Measurements from ENCODE around the gene KCNS1. TPM values are rescaled to one million over a fixed set of nuclear protein-coding genes. Genes with fewer than 3 reads are reported as not detected.

KCNS1 gene
- total RNA-seq, 1 experiment from 2014 or later, result not detected

- no peak for DNase-seq (ENCODE audit: low spot score)
Observed at GRCh38 chr20:45110301-45110700, 9.4 kb upstream of the KCNS1 start.

DNA sequence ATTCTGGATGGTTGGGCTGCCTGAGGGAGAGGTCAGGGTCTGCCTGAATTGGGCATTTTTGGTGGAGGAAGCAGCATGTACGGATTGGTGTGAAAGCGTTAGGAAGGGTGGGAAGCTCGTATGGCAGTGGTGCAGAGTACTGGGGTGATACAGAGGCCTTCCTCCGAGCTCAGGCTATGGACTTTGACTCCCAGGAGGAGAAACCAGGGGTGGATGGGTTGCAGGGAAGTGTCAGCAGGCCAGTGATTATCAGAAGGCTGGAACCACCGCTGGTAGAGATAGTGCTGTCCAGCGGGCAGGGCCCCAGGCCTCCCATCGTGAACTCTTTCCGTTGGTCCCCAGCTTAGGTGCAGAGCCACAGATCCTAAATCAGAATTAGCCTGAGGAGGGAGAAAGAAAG is 8.7 kb upstream of the KCNS1 start:
- no peak for DNase-seq (ENCODE audit: low spot score)

GRCh38 chr20:45105317-45105716 is 4.4 kb upstream of the KCNS1 start:
- DNase-seq (ENCODE audit: low spot score), result no peak

- peak; percentile 87 for DNase-seq (ENCODE audit: low spot score)
Observed at GRCh38 chr20:45104786-45105185, 3.9 kb upstream of the KCNS1 start.

DNA sequence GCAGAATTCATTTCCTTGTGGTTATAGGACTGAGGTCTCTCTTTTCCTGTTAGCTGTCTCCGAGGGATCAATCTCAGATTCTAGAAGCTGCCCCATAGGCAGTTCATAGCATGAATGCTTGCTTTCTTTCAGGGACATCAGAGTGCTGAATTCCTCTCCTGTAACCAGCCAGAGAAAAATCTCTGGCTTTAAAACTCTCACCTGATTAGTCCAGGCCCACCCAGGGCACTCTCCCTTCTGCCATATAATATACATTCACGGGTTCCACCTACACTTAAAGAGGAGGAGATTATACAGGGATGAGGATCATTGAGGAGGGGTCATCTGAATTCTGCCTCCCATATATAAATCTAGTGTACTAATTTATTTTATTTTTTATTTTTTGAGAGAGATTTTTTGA is 2.1 kb upstream of the KCNS1 start:
- no peak for DNase-seq (ENCODE audit: low spot score)

GRCh38 chr20:45101333-45101850 is 465 bp upstream of the KCNS1 start:
- DNase-seq (ENCODE audit: low spot score), result no peak

DNA sequence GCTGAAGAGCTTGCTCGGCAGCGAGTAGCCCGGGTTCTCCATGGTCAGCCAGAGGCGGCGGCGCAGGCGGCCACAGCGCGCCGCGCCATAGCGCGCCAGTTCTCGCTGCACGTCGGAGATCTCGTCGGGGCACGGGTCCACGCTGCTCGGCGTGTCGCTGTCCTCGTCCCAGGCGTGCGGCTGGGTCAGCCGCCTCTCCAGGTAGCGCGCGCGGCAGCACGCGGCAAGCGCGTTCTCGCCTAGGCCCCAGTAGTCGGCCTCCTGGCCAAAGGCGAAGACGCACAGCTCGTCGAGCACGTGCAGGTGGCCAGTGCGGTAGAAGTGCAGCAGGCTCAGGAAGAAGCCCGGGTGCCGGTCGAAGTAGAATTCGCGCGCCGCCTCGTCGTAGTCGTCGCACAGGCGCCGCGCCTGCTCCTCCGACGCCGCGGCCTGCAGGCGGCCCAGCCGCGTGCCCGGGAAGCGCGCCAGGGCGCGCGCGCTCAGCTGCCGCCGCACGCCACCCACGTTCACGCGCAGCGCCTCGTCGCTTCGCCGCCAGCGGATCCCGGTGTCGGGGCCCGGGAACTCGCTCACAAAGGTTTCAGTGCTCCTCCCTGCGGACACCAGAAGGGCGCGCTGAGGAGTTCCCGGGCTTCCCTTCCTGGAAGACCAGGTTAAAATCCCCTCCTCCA is 2.7 kb downstream of the KCNS1 start:
- no peak for DNase-seq (ENCODE audit: low spot score)

- DNase-seq (ENCODE audit: low spot score), result no peak
Observed at GRCh38 chr20:45097485-45098102, 3.3 kb downstream of the KCNS1 start.

- no peak for DNase-seq (ENCODE audit: low spot score)
Observed at GRCh38 chr20:45096781-45097180, 4.1 kb downstream of the KCNS1 start.

DNA sequence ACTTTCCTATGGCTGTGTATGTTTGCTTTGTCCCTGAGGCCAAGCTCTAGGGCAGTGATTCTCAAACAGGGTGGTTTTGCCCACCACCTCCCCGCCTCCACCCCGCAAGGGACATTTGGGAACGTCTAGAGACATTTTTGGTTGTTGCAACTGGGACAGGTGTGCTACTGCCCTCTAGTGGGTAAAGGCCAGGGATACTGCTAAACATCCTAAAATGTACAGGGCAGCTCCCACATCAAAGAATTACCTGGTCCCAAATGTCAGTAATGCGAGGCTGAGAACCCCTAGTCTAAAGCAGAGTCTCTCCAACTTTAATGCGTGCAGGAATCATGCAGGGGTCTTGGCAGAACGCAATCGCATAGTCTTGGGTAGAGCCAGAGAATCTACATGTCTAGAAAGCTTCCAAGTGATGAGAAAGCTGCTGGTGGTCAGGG is 5.1 kb downstream of the KCNS1 start:
- DNase-seq (ENCODE audit: low spot score), result peak; percentile 49

GRCh38 chr20:45094864-45095574 is 5.9 kb downstream of the KCNS1 start:
- DNase-seq (ENCODE audit: low spot score), result no peak

DNA sequence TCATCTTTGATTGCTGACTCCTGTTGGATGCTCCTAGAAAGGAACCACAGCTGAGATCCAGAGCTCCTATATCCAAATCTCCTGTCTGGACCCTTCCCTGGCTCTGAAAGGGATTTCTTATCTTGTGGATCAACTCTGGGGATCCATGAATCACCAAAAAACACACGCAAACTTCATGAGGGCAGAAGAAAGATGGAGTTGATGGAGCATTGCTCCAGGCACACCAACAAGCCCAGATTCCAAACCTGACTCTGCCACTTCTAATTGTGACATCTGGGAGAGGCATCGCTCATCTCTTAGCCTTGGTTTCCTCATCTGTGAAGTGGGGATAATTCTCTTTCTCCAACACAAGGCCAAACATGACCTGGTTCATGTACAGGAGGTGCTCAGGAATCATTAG is 6.7 kb downstream of the KCNS1 start:
- no peak for DNase-seq (ENCODE audit: low spot score)

DNA sequence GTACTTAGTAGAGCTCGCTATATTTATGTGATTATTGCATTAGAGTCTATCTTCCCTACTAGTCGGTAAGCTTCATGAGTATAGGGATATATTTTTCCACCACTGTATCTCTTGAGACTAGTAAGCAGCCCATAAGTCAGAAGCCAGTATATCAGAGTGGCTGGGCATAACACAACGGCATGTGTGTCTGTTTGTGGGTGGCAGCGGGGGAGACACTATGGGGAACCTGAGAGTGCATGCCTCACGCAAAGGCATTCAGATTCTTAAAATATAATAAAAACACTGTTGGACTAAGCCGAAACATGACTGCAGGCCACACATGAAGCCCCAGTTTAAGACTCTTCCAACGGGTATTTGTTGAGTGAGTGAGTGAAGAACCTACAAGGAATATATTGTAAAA is 8.0 kb downstream of the KCNS1 start:
- DNase-seq (ENCODE audit: low spot score), result no peak

GRCh38 chr20:45091366-45091765 is 9.6 kb downstream of the KCNS1 start:
- DNase-seq (ENCODE audit: low spot score), result no peak

DNA sequence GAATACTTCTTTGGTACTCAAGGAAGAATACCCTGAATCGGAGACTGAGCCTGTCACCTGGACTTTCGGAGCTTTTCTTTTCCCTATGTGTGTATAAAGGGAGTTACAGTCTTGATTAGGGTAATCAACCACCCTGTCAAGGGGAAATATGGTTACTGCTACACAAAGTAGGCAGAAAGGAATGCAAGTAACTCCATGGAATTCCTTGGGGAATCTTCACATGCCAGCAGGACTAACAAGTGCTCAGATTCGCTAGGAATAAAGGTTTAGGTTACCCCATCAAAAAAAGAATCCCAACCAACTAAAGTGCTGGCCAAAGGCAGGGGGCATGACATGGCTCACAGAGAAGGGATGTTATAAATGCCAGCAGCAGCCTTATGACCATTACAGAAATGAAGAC is 10.4 kb downstream of the KCNS1 start:
- DNase-seq (ENCODE audit: low spot score), result no peak

- peak; percentile 28 for DNase-seq (ENCODE audit: low spot score)
Observed at GRCh38 chr20:45088247-45088646, 12.7 kb downstream of the KCNS1 start.

- no peak for DNase-seq (ENCODE audit: low spot score)
Observed at GRCh38 chr20:45087814-45088213, 13.1 kb downstream of the KCNS1 start.

DNA sequence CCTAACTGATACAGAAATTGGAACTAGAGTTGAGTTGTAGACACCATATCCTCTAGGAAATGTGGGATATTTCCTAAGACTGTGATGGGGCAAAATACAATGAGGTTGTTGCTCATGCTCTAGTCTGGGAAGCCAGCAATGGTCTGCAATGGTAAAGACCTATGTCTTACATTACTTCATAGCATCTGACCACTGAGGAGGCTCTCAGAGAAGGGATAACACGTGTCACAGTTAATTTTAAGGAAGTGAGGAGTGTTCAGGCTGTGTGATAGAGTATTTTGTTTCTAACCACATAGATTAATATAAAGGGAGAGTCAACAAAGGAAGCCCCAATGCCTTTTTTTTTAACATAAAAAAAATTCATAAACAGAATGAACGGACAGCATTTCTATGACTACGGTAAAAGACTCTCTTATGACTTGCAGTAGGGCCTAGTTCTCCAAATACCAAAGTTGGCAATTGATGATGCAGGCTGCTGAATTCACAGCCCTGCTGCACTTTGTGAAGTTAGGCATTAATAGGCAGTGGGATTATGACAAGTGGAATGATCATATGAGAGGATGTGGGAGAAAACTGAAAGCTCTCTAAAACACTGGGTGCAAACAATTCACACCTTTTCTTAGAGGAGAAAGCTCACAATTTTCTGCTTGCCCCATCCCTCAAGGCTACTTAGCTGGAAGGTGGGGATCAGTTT is 13.7 kb downstream of the KCNS1 start:
- no peak for DNase-seq (ENCODE audit: low spot score)

GRCh38 chr20:45085867-45086266 is 15.1 kb downstream of the KCNS1 start:
- no peak for DNase-seq (ENCODE audit: low spot score)

DNA sequence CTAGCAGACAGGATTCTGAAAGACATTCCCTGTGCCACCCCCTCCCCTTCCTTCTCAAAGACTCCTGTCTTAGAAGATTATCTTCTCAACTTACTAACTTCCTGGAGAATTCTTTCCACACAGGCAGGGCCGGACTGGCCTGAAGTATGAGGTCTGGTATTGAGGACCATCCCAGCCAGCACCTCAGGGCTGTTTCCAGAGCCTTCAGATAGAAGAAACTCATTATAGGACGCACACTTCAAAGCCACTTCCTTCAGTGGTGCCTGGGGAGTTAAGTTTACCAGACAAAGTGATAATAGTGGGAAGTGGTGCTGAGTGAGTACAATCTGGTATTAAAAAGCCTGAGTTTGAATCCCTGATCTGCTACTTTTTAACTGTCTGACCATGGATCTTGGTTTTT is 15.6 kb downstream of the KCNS1 start:
- no peak for DNase-seq (ENCODE audit: low spot score)

GRCh38 chr20:45083127-45083526 is 17.8 kb downstream of the KCNS1 start:
- no peak for DNase-seq (ENCODE audit: low spot score)

DNA sequence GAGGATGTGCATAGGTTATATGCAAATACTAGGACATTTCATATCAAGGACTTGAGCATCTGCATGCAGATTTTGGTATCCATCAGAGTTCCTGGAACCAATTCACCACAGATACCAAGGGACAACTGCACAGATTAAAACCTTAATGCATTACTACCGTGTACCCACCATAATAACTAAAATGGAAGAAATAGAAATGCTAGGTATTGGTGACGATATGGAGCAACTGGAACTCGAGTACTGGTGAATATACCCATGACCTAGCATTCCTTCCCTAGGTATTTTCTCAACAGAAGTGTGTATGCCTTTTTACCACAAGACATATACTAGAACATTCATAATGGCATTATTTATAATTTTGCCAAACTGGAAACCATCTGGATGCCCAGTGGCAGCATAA is 18.5 kb downstream of the KCNS1 start:
- DNase-seq (ENCODE audit: low spot score), result no peak
